ENCODE results near the gene ASGR2.
"Not testable (repeated sequence)": the region's sequence is repeated elsewhere in the genome, so short reads cannot be mapped to it uniquely, and the experiment has no call there.

Gene ASGR2

DNA sequence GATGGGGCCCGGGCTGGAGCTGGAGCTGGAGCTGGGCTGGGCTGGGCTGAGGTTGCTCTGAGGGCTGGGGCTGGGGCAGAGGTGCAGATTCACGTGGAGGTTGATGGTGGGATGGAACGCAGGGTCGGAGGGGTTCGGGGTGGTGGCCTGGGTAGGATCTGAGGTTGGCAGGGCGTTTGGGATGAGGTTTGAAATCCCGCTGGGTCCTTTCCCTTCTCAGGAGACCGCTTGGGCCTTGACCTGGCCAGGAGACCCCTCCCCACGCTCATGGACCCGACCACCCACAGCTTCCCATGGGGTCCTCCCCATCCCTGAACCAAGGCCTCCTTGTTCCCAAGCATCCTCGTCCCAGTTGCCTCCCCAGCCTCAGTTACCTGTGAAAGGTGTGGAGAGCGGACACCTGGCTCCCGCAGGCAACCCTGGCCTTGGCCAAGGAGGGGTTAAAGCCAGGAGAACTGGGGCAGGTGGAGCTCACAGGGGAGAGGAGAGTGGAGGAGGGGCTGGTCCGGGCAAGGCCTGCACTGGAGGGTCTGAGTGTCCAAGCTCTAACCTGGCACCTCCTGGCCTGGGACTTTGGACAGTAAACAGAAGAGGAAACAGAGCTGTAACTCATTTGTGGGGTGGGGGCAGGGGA lies at the start of gene ASGR2:
TSS of gene ASGR2 (minus strand) at position 582 of the 634 bp plus-strand sequence. CDS start 582 bp downstream, outside the sequence.
- no peak for DNase-seq

GRCh38 chr17:7159571-7159970 lies 44.9 kb upstream of the ASGR2 start:
- DNase-seq = not testable (repeated sequence)

GRCh38 chr17:7158424-7158823 lies 43.8 kb upstream of the ASGR2 start:
- not testable (repeated sequence) for DNase-seq

- DNase-seq = no peak
Measured at GRCh38 chr17:7156342-7156940, 41.8 kb upstream of the ASGR2 start.

DNA sequence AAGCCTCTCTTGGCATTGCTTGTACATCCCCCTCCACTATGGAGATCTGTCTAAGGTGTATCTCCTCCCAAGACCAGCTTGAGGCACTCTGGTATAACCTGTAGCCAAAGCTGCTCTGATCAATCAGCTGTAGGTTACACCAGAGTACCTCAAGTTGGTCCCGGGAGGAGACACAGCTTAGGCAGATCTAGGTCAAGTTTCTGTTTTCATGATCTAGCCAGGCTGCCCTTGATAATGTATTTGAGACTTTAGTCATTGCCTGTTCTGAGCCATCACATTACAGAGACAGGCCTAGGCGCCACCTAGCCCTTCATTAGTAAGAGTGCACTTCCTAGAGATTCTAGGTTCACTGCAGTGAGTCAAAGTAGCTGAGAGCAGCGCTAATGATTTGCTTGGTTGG lies 33.1 kb upstream of the ASGR2 start:
- no peak for DNase-seq

GRCh38 chr17:7146115-7146514 lies 31.5 kb upstream of the ASGR2 start:
- DNase-seq = no peak

DNA sequence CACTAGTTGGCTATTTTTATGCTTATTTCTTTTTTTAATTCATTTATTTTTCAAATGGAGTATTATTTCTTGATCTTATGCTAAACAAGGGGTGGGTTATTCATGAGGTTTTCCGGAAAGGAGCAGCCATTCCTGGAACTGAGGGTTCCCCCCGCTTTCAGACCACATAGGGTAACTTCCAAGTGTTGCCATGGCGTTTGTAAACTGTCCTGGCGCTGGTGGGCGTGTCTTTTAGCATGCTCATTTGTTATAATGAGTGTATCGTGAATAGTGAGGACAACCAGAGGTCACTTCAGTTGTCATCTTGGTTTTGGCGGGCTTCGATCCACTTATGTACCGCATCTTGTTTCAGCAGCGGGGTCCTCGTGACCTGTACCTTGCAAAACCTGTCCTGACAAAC lies 29.6 kb upstream of the ASGR2 start:
- DNase-seq = no peak

- DNase-seq = no peak
Measured at GRCh38 chr17:7141824-7142223, 27.2 kb upstream of the ASGR2 start.

- DNase-seq = no peak
Measured at GRCh38 chr17:7139400-7139799, 24.8 kb upstream of the ASGR2 start.

DNA sequence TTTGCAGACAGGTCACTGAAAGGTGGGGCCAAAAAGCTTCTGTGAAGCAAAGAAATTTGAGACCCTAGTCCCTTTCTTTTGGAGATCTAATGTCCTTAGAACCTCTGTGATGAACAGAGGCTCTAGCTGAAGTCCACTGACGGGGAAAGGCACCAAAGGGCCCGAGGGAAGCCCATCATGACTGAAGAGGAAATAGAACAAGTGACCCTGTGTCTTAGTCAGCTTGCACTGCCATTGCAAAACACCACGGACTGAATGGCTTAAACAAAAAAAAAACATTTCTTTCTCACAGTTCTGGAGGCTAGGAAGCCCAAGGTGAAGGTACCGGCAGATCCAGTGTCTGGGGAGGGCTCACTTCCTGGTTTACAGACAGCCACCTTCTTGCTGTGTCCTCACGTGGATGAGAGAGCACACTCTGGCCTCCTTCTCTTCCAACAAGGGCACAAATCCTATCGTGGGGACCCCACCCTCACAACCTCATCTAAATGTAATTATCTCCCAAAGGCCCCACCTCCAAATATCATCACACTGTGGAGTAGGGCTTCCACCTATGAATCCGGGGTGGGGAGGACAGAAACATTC lies 24.3 kb upstream of the ASGR2 start:
- DNase-seq = no peak

DNA sequence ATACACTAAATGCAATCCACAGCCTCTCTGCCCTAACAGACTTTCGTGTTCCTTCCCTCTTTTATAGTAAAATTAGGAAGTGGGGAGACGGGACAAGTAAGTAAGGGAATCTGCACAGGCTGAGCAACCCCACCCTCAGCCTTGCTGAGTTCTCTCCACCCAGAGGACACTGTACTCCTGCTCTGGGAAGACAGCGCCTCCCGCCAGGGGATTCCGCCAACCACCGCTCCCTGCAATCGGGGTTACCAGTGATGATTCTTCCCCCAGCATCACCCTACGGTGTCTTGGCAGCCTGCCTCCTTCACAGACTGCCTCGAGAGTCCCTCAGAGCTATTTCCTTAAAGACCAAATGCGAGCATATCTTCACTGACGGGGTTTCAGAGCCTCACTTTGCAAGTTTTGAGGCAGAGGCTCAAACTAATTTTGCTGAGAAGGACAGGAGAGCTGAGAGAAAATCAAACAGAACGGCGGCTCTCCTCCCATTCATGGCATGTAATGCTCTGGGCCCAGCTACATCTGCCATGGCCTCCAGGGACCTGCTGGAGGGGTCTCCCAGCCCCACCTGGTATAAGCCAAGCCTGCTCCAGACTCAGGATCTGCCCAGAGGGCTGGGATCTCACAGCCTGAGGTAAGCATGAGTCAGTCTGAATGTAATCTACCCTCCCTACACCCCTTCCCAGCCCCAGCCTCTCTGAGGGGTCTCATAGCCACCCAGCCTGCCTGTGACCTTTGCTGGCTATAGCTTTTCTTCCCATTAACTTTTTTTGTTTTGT lies 22.7 kb upstream of the ASGR2 start:
- no peak for DNase-seq

GRCh38 chr17:7136266-7136877 lies 21.8 kb upstream of the ASGR2 start:
- peak; percentile 84 for DNase-seq

DNA sequence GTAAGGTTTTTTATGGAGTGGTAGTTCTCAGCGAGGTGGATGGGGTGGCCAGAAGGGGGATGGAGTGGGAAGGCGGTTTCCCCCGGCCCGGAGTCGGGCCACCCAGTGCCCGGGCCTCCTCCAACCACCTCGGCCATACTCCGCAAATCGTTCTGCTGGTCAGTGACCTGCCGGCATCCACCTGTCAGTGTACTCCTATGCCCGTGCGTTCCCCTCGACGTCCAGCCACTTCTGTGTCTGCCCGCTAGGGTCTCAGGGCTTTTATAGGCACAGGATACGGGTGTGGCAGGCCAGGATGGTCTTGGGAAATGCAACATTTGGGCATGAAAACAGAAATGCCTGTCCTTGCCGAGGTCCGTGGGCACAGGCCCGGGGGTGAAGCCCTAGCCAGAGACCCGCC lies 19.3 kb upstream of the ASGR2 start:
- DNase-seq = no peak

- DNase-seq = peak; percentile 45
Measured at GRCh38 chr17:7133424-7133823, 18.8 kb upstream of the ASGR2 start.

DNA sequence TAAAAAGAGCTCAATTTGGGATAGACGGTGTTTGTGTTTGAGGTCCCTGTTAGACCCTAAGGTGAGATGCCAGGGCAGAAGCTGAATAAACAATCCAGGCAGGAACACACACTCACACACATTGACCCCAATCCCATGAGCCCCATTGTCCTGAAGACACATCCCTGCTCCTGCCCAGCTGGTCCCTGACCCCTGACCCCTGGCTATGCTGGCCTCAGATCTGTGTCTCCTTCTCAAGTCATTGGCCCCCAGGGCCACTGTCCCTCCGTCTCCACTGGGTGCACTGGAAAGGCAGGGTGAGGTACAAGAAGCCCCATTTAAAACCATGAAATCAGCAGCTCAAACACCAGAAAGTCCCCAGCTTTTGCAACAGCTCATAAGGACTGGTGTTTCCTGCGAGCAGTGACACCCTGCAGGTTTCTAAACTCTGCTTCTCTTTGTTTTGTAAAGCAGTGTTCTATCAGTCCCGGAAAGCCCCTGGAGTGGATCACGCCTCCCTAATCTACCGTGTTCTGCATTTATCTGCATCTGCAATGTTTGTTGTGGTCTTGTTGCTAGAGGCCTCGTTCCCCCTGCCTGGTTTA lies 18.0 kb upstream of the ASGR2 start:
- peak; percentile 50 for DNase-seq

GRCh38 chr17:7131423-7131791 lies 16.8 kb upstream of the ASGR2 start:
- no peak for DNase-seq

- no peak for DNase-seq
Measured at GRCh38 chr17:7130621-7131422, 16.2 kb upstream of the ASGR2 start.

DNA sequence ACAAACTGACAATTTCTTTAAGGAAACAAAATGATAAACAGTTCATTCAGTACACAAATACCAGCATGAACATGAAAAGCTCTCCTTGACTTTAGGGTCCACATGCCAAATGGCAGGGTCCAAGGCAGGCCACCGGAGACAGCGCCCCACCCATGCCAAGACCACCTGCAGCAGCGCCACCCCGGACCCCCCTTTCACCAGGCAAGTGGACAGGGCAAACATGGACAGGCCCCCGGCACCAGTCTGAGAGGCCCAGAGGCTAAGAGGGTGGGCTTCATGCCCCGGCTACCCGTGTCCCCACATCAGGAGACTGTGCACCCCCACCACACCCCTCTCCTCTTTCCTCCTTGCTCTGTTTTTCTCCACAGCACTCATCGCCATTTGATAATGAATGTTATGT lies 14.7 kb upstream of the ASGR2 start:
- DNase-seq = no peak

DNA sequence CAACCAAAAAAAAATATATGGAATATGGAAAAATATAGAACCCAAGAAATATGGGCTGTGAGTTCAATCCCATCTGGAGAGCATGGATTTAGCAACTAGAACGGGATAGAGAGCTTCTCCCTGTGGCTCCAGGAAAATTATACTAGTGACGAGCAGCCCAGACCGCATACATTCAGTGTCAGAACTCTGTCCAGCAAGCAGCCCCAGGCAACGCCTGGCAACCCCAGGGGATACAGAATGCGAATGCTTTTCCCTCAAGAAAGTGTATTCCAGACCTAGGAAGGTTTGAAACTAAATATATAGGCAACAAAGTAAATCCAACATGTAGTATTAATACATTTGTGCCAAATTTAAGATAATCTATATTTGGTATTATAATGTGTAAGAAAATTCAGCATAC lies 13.5 kb upstream of the ASGR2 start:
- DNase-seq = no peak

DNA sequence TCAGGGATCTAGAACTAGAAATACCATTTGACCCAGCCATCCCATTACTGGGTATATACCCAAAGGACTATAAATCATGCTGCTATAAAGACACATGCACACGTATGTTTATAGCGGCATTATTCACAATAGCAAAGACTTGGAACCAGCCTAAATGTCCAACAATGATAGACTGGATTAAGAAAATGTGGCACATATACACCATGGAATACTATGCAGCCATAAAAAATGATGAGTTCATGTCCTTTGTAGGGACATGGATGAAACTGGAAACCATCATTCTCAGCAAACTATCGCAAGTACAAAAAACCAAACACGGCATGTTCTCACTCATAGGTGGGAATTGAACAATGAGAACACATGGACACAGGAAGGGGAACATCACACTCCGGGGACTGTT lies 12.9 kb upstream of the ASGR2 start:
- not testable (repeated sequence) for DNase-seq

GRCh38 chr17:7126386-7126785 lies 11.8 kb upstream of the ASGR2 start:
- not testable (repeated sequence) for DNase-seq

DNA sequence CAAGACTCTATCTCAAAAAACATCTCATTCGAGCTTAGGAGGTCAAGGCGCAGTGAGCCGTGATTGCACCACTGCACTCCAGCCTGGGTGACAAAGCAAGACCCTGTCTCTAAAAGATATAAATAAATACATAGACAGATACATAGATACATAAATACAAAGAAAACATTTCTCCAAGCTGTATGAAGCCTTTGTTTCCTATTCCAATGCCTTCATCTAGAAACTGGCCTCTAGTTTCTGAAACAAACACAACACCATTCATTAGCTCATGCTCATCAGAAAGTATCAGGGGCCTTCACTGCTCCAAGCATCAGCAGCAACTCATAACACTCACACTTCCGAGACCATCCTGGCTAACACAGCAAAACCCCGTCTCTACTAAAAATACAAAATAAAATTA lies 10.3 kb upstream of the ASGR2 start:
- DNase-seq = no peak

All from stimulated activated CD4-positive, alpha-beta T cell treated with anti-CD3 and anti-CD28 coated beads, Interleukin-4, amount 100 ng/mL, for 1 hour (primary cell).